Fibroblast of skin of abdomen (primary cell): ENCODE results near the gene SNRNP70.
A peak's percentile ranks its signal among the peaks of the same experiment; 100 is the strongest.

Experiments
- DNase-seq: peaks from one replicate; pipeline ENCODE4 v3.0.0-alpha.2; 2013

Gene SNRNP70

DNA sequence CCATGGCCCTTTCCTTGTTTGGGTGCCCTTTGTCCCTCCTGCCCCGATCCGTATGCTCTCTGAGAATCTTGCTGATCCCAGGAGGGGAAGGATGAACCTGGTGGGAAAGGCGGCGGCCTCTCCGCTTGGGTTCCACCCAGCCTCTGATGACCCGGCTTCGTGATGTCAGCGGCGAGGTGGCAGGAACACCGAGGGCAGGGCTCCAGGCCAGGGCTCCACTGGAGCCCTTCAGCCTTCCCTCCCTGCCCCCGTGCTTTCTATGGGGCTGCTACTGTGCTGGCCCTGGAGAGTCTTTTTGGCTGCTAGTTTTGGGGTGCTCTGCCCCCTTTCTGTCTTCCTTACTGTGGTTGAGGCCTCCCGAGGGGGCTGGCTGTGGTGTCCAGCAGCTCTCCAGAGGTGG lies 17.1 kb downstream of the SNRNP70 start:
- DNase-seq: no peak

DNA sequence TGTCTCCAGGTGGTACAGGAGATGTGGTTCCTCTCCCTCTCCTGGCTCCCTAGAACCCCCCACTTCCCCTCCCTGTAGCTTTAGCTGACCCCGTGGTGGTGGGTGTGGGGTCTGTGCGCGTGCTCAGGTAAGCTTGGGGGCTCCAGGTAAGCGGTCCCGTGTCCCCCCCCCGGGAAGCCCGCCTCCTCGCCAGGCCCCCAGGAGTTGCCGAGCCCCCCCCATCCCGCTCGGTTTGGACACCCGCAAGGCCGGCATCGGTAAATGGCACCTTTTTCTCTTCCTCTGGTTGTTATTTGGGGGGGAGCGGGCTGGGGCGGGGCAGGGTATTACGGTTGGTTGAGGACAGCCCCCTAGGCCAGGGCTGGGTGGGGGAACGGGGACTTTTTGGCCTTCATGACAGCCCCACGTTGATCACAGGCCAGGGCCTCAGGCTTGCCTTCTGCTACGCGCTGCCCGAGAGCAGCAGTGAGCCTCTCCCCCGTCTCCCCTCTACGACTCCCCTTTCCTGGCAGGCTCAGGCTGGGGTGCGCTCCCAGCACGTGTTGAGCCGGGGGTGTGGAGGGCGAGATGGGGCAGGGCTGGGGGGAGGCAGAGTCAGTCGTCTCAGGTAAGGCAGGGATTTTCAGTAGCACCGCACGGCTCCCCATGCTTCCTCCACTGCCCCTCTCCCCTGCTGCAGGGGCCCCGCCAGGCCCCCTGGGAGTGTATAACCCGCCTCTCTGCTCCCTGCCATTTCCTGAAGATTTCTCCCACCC lies 18.3 kb downstream of the SNRNP70 start:
- no peak for DNase-seq

DNA sequence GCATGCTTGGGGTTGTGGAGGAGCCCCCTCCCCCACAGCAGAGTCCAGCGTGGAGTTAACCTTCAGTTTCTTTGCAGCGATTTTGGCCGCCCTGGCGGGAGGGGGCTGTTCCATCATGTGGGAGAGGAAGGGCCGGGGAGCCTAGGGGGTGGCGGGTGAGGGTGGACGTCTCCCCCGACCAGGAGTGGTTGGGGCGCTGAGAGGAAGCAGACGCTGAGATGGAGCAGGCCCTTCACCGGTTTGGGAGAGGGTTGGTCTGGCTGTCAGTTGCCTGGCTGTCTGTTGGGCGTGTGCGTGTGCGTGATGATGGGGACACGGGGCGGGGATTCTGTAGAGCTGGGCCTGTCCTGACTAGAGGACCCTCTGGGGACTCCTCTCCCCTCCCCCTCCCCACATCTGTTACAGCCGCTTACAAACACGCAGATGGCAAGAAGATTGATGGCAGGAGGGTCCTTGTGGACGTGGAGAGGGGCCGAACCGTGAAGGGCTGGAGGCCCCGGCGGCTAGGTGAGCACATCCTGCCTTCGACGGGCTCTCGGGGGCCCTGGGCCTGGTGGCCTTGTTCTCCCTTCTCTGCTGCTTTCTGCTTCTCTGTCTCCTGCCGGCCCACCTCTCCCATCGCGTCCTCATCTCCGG lies 19.1 kb downstream of the SNRNP70 start:
- no peak for DNase-seq

DNA sequence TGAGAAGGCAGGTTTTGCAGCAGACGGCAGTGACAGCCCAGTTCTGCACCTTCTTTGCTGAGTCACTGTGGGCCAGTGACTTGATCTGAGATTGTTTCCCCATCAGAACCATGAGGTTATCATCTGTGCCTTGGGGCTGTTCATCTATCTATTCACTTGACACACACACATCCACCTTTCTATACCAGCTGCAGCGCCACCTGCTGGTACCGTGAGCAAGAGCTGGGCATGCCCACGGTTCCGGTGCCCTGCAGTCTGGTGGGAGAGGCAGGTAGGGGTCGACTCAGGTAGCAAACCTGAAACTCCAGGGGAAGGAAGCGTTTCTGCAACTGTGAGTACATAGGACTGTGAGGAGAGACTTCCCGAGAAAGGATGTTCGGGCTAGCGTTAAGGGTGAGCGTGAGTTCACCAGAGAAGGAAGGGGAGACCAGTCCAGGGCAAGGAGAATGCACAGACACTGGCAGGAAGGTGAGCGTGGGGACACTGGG lies 21.4 kb downstream of the SNRNP70 start:
- DNase-seq: peak; percentile 39

DNA sequence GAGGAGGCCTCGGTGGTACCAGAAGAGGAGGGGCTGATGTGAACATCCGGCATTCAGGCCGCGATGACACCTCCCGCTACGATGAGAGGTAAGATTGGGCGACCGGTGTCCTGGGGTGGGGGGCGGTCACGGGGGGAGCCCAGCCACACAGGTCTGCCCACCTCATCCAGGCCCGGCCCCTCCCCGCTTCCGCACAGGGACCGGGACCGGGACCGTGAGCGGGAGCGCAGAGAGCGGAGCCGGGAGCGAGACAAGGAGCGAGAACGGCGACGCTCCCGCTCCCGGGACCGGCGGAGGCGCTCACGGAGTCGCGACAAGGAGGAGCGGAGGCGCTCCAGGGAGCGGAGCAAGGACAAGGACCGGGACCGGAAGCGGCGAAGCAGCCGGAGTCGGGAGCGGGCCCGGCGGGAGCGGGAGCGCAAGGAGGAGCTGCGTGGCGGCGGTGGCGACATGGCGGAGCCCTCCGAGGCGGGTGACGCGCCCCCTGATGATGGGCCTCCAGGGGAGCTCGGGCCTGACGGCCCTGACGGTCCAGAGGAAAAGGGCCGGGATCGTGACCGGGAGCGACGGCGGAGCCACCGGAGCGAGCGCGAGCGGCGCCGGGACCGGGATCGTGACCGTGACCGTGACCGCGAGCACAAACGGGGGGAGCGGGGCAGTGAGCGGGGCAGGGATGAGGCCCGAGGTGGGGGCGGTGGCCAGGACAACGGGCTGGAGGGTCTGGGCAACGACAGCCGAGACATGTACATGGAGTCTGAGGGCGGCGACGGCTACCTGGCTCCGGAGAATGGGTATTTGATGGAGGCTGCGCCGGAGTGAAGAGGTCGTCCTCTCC lies 22.6 kb downstream of the SNRNP70 start:
- no peak for DNase-seq

DNA sequence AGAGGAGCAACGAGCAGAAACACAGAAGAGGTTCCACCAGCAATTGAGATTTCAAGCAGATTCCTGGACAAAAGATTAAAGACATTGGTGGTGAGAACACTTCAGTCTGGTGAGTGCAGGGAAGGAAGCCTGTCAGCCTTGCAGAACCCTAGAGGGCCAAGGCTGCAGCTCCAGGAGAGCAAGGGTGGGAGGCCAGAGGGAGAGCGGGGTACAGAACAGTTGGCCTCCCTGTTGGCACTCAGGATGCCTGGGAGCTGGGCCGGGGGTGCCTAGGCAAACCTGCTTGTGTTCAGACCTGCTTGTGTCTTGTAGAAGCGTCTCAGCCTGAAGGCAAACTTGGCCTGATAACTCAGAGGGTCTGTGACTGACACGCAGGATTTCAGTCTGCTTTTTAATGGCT lies 23.8 kb downstream of the SNRNP70 start:
- DNase-seq: no peak

DNA sequence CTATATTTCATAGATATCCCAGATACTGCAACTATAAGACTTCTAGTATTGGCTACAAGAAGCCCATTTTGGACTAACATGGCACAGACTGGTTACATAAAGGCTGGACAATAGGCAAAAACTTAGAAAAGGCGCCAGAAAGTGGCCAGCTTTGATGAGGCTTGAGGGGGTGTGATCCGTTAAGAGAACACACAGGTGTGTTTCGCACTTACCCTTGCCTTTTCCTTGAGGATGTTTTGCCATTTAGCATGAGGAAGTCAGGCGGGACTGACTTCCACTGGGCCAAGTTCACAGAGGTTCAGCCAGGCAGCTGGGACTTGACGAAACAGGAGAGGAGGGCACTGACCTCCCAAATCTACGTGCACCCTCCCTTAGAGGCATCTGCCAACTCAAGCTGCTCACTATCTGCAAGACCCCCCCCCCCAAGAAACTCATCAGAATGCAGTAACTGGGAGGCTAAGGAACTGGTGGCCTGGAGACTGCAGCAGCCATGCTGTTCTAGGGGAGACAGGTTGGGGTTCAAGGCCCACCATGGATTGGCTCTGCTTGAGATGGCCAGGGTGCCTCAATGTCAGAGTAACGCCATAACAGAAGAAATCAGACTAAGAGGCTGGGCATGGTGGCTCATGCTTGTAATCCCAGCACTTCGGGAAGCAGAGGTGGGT lies 24.4 kb downstream of the SNRNP70 start:
- no peak for DNase-seq

DNA sequence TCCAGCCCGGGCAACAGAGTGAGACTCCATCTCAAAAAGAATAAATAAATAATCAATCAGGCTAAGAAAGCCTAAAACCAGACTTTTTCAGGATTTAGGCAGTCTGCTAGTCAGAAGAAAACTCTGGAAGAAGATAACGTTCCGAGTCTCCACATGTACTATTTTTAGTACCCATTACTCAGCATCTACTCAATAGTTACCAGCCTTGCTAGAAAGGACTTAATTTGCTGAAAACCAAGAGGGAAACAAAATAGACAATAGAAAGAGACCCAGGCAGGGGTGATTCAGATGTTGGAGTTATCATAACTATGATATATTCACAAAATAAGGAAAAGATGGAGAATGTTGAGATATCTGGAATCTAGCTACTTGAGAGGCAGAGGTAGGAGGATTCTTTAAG lies 25.3 kb downstream of the SNRNP70 start:
- peak; percentile 21 for DNase-seq

DNA sequence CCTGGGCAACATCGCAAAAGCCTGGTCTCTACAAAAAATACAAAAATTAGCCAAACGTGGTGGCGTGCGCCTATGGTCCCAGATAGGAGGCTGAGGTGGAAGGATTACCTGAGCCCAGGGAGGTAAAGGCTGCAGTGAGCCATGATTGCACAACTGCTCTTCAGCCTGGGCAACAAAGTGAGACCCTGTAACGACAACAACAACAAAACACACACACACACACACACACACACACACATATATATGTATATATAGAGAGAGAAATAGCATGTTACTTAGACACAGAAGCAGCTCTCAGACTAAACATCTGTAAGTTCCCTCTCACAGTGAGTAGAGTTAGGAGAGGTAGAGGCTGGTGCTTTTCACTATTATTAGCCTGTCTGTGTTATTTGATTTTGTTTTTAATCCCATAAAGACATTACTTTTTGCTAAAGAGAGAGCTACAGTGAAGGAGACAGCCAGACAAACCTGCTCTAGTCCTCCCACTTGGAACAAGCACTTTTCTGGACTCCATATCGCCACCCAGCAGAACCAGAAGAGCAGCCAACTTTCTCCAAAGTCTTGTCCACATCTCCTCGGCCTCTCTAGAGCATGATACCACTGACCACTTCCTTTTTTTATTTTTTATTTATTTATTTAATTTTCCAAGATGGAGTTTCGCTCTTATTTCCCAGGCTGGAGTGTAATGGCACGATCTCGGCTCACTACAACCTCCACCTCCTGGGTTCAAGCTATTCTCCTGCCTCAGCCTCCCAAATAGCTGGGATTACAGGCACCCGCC lies 26.2 kb downstream of the SNRNP70 start:
- DNase-seq: no peak

DNA sequence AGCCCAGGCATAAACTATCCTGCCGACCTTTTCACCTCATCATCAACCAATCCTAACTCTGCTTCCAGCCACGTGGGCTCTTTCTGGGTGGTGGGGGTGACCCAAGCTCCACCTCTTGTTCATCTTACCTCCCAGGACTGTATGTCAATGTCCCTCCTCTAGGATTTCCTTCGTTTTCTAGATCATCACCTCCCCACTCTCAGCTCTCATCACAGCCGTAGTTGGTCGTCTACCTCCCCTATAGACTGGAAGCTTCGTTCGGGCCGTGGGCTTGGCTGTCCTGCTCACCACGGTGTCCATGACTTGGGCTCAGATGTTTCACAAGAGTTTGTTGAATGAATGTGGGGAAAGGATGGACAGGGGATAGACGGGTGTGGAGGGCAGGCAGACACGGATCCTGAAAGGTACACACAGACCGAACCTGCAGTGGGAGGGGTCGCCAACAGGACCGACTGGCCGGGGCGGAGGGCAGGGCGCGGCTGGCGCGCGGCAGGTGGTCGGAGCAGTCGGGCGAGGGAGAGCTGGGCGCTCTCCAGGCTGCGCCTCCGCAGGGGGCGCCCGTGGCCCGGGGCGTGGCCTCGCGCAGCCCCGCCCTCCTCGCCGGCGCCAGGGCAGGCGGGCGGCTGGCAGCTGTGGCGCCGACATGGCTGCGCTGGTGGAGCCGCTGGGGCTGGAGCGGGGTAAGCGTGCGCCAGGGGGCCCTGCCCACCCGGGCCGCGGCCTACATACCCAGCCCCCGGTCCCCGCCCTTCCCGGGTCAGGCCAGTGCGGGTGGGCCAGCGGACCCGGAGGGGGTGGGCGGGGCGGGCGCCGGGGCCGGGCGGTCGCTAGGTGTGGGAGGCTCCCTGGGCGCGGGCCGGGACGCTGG lies 28.7 kb downstream of the SNRNP70 start, which contains the start of gene LIN7B:
Gene LIN7B (plus strand): TSS at position 609 of the 868 bp plus-strand sequence. CDS start 35 bp downstream, at position 644.
- peak; percentile 63 for DNase-seq

DNA sequence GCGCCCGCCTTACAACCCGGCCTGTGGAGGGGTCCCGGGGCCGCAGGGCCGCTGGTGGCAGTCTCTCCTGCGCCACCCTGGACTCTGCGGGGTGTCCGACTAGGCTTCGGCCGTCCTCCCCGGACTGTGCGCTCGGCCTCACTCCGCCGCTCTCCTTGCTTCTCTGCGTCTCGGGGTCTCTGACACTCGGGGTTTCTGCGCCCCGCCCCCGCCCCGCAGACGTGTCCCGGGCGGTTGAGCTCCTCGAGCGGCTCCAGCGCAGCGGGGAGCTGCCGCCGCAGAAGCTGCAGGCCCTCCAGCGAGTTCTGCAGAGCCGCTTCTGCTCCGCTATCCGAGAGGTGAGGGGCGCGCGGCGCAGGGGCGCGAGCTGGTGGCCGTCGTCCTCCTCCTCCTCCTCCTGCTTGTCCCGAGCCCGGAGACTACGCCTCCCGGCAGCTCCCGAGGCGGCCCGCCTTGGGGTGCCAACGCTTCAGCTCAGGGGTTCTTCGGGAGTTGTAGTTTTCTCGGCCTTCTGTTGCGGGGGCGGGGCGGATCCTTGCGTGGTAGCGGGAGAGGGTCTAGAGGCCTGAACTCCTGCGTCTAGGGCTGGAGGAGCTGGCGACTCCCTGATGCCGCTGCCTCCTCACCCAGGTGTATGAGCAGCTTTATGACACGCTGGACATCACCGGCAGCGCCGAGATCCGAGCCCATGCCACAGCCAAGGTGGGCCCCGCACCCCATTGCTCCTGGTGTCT lies 29.5 kb downstream of the SNRNP70 start:
- DNase-seq: peak; percentile 53

DNA sequence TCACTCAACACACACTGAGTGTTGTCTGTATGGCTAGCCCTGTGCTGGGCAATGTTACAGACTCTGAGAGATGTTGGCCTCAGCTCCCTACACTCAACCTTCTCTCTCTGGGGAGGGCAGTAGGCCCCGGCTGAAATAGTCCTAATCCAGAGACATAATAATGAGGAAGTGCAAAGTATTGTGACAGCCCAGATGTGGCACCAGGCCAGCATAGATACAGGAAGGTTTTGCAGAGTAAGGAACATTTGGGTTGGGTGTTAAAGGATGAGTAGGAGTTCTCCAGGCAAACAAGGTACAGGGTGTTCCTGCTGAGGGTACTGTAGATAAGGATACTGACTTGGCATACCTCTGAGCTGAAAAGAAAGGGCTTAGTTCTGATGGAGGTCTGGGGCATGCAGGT lies 31.3 kb downstream of the SNRNP70 start:
- no peak for DNase-seq

DNA sequence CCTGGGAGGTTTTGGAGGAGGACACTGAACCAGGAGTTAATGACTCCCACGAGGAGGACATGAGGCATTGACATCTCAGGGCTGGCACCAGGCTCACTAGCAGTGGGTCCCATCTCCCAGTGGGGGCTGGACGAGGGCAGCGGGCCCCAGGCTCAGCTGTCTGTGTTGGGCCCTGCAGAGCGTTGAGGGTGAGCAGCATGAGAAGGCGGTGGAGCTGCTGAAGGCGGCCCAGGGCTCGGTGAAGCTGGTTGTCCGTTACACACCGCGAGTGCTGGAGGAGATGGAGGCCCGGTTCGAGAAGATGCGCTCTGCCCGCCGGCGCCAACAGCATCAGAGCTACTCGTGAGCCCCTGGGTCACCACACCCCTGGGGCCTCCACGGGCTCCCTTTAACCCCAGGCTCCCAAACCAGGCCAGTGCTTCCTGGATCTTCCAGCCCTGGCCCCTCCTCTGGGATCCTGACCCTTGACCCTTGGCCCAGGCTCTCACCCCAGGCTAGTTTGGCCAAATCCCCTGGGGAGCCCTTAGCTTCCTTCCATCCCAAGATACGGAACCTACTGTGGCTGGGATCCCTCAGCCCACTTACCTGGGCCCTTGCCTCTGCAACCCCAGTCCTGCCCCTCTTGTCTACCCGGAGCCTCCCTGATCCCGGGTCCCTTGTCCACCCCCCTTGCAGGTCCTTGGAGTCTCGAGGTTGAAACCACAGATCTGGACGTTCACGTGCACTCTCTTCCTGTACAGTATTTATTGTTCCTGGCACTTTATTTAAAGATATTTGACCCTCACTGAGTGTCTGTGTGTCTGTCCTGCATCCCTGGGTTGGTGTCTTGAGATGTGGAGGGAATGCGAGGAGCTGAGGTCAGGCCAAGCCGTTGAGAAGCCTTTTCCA lies 32.7 kb downstream of the SNRNP70 start:
- no peak for DNase-seq

DNA sequence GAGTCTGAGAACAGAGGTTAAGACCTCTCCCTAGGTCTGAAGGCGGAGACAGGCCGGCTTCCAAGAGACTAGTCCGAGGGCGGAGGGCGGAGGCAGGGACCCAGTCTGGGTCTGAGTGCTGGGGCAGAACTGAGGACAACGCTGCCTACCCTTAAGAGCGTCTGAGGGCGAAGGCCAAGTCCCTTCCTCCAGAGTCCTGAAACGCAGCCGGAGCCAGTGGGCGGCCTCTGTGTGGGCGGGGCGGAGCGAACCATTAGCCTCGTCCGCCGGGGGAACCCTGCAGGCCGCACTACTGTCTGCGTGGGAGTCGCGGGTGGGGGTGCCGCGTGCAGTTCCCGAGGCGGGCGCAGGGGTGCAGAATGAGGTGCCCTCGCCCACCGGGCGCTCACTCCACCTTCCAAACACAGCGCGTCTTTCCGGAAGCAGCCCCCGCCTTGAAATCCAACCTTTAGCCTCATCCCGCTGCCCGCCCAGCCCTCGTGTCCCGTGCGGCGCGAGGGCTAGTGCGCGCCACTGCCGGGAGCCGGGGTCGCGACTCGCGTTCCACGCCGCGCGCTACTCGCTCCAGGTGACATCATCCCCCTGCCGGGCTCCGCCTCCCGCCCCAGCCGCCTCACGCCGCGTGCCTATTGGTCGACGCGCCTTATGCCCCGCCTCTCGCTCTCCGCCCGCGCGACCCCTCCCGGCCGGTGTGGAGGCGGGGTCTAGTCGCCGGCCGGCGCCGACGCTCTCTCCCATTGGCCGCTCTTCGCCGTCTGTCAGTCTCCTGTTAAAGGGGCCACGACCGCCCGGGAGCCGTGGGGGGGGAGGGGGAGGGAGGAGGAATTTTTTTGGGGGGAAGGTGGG lies 33.5 kb downstream of the SNRNP70 start, which contains the start of gene C19orf73:
Gene C19orf73 (minus strand): TSS at position 579 of the 846 bp plus-strand sequence. CDS start 121 bp downstream, at position 458.
- DNase-seq: peak; percentile 94

DNA sequence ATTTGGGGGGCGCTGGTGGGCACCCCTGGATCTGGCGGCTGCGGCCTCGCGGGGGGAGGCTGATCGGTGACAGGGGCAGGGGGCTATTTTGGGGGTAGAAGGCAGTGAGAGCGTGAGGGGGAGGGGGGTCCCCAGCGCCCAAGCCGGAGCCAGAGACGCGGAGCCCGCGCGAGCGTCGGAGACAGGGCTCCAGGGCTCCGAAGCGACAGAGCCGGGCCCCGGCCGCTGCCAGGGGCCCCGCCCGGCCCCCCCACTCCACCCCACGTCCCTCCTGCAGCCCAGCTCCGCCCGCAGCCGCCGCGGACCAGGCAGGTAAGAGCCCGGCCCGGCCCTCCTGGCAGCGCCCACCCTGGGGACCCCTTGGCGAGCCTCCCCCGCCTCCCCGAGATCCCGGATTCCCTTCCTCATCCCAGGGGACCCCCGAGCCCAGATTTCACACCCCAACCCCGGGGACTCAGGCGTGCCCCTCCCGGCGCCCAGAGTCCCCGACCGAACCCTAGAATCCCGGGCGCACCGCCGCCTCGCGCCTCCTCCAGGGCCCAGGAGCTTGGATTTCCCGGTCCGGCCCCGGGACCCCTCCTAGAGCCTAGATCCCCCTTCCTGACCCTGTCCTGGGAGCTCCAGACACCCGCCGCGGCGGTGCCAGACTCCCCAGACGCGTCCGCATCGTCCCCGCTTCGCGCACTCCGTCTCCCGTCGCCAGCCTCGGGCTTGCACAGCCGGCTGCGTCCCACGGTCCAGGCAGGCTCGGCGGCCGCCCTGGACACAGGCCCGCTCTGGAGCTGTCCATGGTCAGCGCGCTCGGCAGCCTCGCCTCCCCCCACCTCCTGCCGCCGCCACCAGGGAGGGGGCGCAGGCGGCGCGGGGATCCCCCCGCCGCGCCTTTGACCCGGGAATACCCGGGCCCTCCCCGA lies 34.4 kb downstream of the SNRNP70 start, which contains the start of gene PPFIA3:
Gene PPFIA3 (plus strand): TSS at position 134 of the 914 bp plus-strand sequence. CDS start 8,330 bp downstream, outside the sequence.
- peak; percentile 37 for DNase-seq

DNA sequence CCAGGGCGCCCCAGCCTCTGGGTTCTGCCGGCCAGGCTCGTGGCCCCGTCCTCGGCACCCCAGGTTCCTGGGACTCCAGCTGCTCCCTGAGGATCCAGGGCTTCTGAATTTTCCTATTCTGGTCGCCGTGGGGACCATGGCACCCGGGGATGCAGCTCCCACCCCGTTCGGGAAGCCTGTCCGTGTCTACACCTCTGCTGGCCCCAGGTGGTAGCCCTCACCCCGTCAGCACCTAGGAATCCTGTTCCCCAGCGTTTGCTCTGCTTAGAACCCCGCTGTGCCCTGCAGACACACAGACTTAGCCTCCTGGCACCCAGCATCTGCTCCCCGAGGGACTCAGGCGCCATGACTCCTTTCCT lies 35.1 kb downstream of the SNRNP70 start:
- no peak for DNase-seq

DNA sequence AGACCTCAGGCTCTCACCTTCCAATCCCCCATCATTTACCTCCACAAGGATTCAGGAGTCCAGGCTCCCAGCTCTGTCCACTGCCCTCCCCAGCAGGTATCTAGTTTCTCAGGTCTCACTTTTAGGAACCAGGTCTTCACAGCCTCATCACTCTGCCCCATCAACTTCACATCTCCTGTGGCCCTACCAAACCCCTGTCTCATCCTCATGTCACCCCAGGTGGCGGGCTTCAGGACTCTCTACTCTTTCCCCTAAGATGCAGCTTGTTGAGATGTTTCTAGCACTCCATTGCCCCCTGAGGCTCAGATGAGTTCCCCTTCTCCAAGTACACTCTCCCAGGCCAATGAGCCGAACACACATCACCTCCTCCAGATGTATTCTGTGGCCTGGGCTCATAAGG lies 35.6 kb downstream of the SNRNP70 start:
- DNase-seq: no peak
